Activated CD4-positive, alpha-beta memory T cell treated with anti-CD3 and anti-CD28 coated beads, Interleukin-2, amount 10 ng/mL, durations not matched to agents 7 days and 5 days (primary cell): Measurements from ENCODE around the gene EFHC2. TPM values are rescaled to one million over a fixed set of nuclear protein-coding genes. Genes with fewer than 3 reads are reported as not detected.

ENCODE experiments used
- CTCF ChIA-PET: fragments of 350-600 bp; sonication (Branson Sonifier 250); formaldehyde crosslinking; loops from one replicate; lab custom pipeline; 2021; ENCODE audit warnings: antibody characterized with exemption, inconsistent platforms; lab: Charles Lee
- POLR2A ChIA-PET: fragments of 350-600 bp; sonication (Branson Sonifier 250); formaldehyde crosslinking; loops from one replicate; lab custom pipeline; 2021; ENCODE audit warnings: antibody characterized with exemption; lab: Charles Lee
- DNase-seq: peaks from one replicate; pipeline ENCODE4 v3.0.0-alpha.2; 2020
- H3K27ac Mint-ChIP-seq: one replicate; pipeline ENCODE4 v1.8.0; 2021; ENCODE audit warnings: mild to moderate bottlenecking, mixed read lengths
- H3K27me3 Mint-ChIP-seq: one replicate; pipeline ENCODE4 v1.8.0; 2021; ENCODE audit warnings: mixed read lengths
- H3K36me3 Mint-ChIP-seq: one replicate; pipeline ENCODE4 v1.8.0; 2021; ENCODE audit warnings: low read depth, mixed read lengths
- H3K4me1 Mint-ChIP-seq: one replicate; pipeline ENCODE4 v1.8.0; 2021; ENCODE audit warnings: mixed read lengths
- H3K4me3 Mint-ChIP-seq: one replicate; pipeline ENCODE4 v1.8.0; 2021; ENCODE audit warnings: mild to moderate bottlenecking, mixed read lengths
- H3K9me3 Mint-ChIP-seq: one replicate; pipeline ENCODE4 v1.8.0; 2021; ENCODE audit warnings: mixed read lengths
- total RNA-seq, 2 experiments: library from RNA; stranded (reverse); gene quantifications; one replicate each; pipeline ENCODE4 v1.2.3, GENCODE V29; 2021

The EFHC2 gene
- total RNA-seq, 2 experiments from 2014 or later = 0.63 TPM

DNA sequence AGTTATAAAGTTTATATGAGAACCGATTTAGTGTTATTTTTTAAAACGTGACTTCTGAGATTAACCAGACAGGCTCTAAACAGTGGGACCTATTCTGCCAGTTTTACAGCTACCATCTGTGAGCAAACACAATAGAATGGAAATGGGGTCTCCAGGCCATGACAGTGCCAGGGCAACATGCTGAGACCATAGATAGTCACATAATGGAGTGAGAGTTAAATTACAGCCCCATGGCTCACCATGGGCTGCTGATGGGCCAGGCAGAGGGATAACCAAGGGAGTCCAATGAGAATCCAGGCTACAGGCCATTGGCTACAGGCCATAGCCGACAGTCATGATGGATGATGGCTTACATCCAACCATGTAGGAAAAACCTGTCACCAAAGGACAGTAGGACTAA, 186.7 kb downstream of the EFHC2 start:
- Mint-ChIP-seq H3K36me3 (no peaks in the 10 kb centered on the region), H3K4me1 (no peaks in the 10 kb centered on the region), H3K4me3 (no peak overlapping the region), H3K9me3 (no peaks in the 10 kb centered on the region), H3K27ac (no peak overlapping the region), H3K27me3 (no peaks in the 10 kb centered on the region)
- ChIA-PET POLR2A (no interaction called here), CTCF (no interaction called here)
- DNase-seq = no peak

DNA sequence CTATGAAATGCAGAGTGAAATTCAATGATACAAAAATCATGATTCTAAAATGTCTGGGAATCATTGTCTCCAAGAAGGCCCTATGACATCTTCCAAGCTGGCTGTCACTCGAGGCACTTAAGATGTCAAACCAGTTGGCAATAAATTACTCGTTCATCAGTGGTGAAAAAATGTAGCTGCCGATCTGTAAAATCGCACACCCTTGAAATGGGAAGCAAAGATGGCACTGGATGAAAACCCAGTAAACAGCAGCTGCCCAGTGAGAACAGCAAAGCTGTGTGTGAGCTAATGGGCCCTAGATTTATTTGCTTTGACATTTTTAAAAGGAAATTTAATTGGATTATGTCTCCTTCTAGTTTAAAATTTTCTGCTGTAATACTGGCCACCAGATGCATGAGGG, 188.3 kb downstream of the EFHC2 start:
- Mint-ChIP-seq H3K36me3 (no peaks in the 10 kb centered on the region), H3K9me3 (no peaks in the 10 kb centered on the region), H3K4me3 (no peak overlapping the region), H3K27ac (no peak overlapping the region), H3K4me1 (no peaks in the 10 kb centered on the region), H3K27me3 (no peaks in the 10 kb centered on the region)
- DNase-seq = no peak
- CTCF ChIA-PET = no interaction called here
- POLR2A ChIA-PET = no interaction called here

DNA sequence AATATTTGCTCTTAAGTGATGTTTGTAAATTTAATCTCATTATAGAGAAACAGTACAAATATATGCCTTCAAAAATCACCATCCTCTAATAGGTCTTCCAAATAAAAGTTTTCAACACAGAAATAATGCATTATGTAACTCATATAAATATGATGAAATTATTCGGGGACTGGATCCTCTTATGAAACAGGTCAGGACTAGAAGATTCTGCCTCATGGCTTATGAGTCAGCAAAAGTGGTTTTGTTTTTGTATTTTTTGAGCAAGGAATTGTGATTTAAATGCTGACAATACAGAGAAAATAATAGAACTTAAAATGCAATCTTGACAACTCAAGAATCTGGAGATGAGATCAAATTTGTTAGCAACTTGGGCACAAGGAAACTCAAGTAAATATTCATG, 190.6 kb downstream of the EFHC2 start:
- H3K4me3 Mint-ChIP-seq = no peak overlapping the region
- H3K36me3 Mint-ChIP-seq = no peaks in the 10 kb centered on the region
- no peaks in the 10 kb centered on the region for H3K27me3 Mint-ChIP-seq
- ChIA-PET CTCF (no interaction called here), POLR2A (no interaction called here)
- DNase-seq = no peak
- no peaks in the 10 kb centered on the region for H3K4me1 Mint-ChIP-seq
- H3K9me3 Mint-ChIP-seq = no peaks in the 10 kb centered on the region
- no peak overlapping the region for H3K27ac Mint-ChIP-seq

DNA sequence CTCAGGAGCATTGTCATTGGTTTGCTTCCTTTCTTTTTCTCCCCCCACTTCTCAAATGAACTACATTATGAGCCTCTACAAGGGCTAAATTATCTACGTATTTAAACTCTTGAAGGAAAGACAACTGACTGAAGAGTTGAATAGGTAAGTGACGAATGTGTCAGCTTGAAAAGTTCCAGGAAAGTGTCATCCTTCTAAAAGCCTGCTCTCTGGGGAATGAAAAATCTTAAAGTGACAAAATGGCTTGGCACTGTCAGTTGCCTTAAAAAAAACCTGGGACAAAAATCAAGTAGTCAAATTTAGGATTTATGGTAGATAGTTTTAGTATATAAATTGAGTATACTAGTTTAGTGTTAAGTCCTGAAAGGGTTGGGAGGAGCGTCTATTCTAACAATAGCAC, 196.3 kb downstream of the EFHC2 start:
- ChIA-PET POLR2A (no interaction called here), CTCF (no interaction called here)
- no peak for DNase-seq
- Mint-ChIP-seq H3K27ac (no peak overlapping the region), H3K4me3 (no peak overlapping the region), H3K27me3 (no peaks in the 10 kb centered on the region), H3K4me1 (no peaks in the 10 kb centered on the region), H3K36me3 (no peaks in the 10 kb centered on the region), H3K9me3 (no peaks in the 10 kb centered on the region)

DNA sequence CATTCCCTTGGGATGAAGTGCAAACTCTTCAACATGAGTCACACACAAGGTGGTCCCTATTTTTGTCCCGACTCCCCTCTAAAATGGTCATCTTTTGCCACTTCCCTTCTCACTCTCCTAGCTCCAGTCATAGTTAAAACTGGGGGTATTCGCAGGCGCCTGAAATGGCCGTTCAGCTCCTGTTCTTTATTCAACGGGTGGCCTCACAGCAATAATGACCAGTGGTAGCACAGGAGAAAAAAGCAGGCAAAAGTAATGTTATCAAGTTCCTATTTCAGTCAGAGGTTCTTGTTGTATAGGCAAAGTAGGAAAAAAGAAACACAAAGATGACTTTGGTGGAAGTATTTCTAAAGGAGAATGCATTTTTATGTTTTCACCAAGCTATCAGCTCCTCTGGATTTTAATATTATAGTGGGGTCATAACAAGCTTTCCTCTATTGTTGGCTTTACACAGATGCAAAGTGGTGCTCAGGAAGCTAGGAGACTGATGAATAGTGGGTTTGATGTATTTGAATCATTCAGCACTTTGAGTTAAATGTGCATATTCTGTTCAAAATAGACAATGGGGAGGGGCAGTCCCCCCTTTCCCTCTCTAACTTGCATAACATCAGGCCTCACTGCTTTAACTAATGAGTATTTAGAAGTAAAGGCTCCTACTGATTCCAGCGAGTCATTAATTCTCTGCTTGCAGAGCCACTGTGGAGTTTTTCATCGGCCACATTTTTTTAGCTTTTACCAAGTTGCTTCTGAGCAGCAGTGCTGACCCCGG, 199.1 kb downstream of the EFHC2 start:
- no peak overlapping the region for H3K4me3 Mint-ChIP-seq
- H3K27ac Mint-ChIP-seq = no peak overlapping the region
- H3K27me3 Mint-ChIP-seq = no peaks in the 10 kb centered on the region
- no peaks in the 10 kb centered on the region for H3K9me3 Mint-ChIP-seq
- no peaks in the 10 kb centered on the region for H3K36me3 Mint-ChIP-seq
- no peaks in the 10 kb centered on the region for H3K4me1 Mint-ChIP-seq
- no peak for DNase-seq
- CTCF ChIA-PET = no interaction called here
- POLR2A ChIA-PET = no interaction called here

DNA sequence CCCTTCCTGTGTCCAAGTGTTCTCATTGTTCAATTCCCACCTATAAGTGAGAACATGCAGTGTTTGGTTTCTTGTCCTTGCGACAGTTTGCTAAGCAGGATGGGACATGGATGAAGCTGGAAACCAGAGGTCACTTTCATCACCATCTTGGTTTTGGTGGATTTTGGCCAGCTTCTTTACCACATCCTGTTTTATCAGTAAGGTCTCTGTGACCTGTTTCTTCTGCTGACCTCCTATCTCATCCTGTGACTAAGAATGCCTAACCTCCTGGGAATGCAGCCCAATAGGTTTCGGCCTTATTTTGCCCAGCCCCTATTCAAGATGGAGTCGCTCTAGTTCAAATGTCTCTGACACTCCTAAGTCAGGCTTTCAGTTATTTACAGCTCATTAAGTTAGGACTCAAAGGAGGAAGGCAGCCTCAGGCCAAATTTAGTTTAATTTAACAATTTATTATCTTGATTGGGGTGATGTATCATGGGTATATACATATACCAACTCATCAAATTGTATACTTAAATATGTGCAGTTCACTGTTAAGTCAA, 200.3 kb downstream of the EFHC2 start:
- DNase-seq = no peak
- ChIA-PET POLR2A (no interaction called here), CTCF (no interaction called here)
- no peak overlapping the region for H3K4me3 Mint-ChIP-seq
- no peaks in the 10 kb centered on the region for H3K27me3 Mint-ChIP-seq
- H3K4me1 Mint-ChIP-seq = no peaks in the 10 kb centered on the region
- H3K27ac Mint-ChIP-seq = no peak overlapping the region
- no peaks in the 10 kb centered on the region for H3K9me3 Mint-ChIP-seq
- H3K36me3 Mint-ChIP-seq = no peaks in the 10 kb centered on the region

DNA sequence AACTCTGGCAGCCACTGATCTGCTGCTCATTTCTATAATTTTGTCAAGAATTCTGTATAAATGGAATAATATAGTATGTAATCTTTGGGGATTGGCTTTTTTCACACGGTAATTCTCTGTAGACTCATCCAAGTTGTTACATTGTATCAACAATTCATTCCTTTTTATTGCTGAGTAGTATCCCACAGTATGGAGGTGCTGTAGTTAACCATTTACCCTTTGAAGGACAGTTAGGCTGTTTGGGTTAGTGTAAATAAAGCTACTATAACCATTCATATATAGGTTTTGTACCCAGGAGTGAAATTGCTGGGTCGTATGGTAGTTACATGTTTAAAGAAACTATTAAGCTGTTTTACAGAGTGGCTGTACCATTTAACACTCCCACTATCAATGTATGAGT, 213.3 kb downstream of the EFHC2 start:
- Mint-ChIP-seq H3K27me3 (no peaks in the 10 kb centered on the region), H3K9me3 (no peaks in the 10 kb centered on the region), H3K4me3 (no peak overlapping the region), H3K36me3 (no peaks in the 10 kb centered on the region), H3K4me1 (no peaks in the 10 kb centered on the region), H3K27ac (no peak overlapping the region)
- ChIA-PET CTCF (no interaction called here), POLR2A (no interaction called here)
- DNase-seq = no peak

DNA sequence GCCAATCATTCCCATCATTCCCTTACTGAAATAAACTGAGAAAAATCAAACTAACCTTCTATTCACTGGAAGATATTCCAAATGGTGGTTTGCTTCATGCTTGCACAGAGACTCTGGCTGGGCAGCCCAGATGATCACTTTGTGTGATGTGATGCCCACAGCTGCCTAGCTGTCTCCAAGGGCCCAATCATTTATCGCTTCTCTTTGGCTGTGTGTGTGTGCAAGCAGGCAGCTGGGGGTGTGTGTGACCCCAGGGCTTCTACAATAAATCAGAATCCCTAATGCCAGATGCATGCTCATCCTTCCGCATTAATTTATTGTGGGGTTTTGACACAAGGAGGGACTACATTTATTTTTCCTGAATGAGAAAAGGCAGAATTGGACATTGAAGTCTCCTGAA, 230.1 kb downstream of the EFHC2 start:
- H3K9me3 Mint-ChIP-seq = no peaks in the 10 kb centered on the region
- POLR2A ChIA-PET = no interaction called here
- H3K4me1 Mint-ChIP-seq = no peaks in the 10 kb centered on the region
- no peaks in the 10 kb centered on the region for H3K36me3 Mint-ChIP-seq
- no peaks in the 10 kb centered on the region for H3K27me3 Mint-ChIP-seq
- CTCF ChIA-PET = no interaction called here
- H3K4me3 Mint-ChIP-seq = no peak overlapping the region
- DNase-seq = no peak
- no peak overlapping the region for H3K27ac Mint-ChIP-seq

DNA sequence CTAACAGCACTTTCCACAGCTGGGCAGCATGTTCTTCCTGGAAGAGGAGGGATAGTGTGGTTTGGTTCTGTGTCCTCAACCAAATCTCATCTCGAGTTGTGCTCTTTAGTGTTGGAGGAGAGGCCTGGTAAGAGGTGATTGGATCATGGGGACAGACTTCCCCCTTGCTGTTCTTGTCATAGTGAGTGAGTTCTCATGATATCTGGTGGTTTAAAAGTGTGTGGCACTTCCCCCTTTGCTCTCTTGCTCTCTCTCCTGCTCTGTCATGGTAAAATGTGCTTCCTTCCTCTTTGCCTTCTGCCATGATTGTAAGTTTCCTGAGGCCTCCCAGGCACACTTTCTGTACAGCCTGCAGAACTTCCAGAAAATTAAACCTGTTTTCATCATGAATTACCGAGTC, 236.6 kb downstream of the EFHC2 start:
- Mint-ChIP-seq H3K4me1 (no peaks in the 10 kb centered on the region), H3K4me3 (no peak overlapping the region), H3K27ac (no peak overlapping the region), H3K27me3 (no peaks in the 10 kb centered on the region), H3K9me3 (no peaks in the 10 kb centered on the region), H3K36me3 (no peaks in the 10 kb centered on the region)
- DNase-seq = no peak
- ChIA-PET POLR2A (no interaction called here), CTCF (no interaction called here)

DNA sequence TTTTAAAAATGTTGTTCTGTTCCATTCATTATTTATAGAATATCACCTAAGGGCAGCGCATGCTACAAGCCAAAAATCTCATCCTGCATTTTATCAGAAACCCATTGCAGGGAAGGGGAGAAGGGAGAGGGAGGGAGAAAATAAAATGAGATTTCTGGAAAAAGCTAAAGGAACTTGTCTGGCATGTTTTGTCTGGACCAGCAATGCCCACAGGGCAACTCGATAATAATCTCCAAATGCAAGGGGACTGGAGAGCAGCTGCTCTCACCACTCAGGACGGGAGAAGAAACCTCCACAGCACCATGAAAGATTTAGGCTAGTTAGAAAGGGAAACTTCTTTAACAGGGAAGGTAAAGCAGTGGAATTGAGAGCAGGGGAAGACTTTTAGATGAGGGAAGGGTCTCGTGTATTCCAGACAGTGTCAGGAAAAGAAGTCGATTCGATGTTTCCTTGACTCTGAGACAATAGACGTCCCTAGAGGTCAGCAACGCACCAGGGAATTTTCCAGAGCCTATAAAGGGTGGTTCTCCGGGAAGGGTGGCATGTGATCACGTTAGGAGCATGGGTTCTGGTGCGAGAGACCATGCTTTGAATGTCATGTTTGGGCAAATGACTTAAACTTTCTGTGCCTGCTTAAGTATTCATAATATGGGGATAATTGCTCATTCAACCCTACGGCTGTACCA, 238.1 kb downstream of the EFHC2 start:
- Mint-ChIP-seq H3K9me3 (no peaks in the 10 kb centered on the region), H3K4me3 (no peak overlapping the region), H3K27me3 (no peaks in the 10 kb centered on the region), H3K36me3 (no peaks in the 10 kb centered on the region), H3K4me1 (no peaks in the 10 kb centered on the region), H3K27ac (no peak overlapping the region)
- ChIA-PET POLR2A (no interaction called here), CTCF (no interaction called here)
- DNase-seq = no peak

DNA sequence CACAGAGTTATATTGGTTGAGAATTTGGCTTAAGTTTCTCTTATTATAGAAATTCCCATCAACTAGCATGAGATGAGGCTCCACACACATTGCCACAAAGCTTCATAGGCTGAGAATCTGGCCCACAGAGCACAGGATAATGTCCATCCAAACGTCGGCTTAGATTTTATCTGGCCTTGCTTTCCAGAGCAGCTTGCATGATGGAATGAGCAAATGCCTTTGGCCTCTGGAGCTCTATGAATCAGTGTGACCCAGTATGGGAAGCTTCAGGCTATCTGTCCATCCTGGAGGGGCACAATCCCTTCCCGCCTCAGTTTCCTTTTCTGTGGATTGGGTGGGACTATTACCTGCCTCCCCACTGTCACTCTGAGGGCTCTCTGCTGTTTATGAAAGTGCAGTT, 238.8 kb downstream of the EFHC2 start:
- Mint-ChIP-seq H3K36me3 (no peaks in the 10 kb centered on the region), H3K27me3 (no peaks in the 10 kb centered on the region), H3K4me3 (no peak overlapping the region), H3K27ac (no peak overlapping the region), H3K4me1 (no peaks in the 10 kb centered on the region), H3K9me3 (no peaks in the 10 kb centered on the region)
- ChIA-PET POLR2A (no interaction called here), CTCF (no interaction called here)
- DNase-seq = no peak

DNA sequence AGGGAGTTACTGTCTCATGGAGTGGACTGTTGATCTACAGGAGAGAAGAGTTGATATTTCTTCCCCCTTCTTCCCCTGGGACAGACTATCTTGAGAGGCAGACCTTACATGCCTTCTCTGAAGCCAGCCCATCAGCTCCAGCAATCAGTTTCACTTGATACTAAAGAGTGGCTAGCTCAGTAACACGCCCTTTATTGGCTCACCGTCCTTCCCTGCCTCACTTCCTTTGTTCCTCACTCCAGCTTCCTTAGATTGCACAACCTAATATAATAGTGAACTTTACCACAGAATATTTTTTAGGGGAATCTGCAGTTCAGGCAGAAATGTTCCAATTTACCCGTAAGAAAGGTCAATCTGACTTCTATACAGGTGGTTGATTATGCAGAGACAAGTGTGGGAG, 242.2 kb downstream of the EFHC2 start:
- Mint-ChIP-seq H3K4me1 (no peaks in the 10 kb centered on the region), H3K36me3 (no peaks in the 10 kb centered on the region), H3K27me3 (no peaks in the 10 kb centered on the region), H3K4me3 (no peak overlapping the region), H3K9me3 (no peaks in the 10 kb centered on the region), H3K27ac (no peak overlapping the region)
- DNase-seq = no peak
- ChIA-PET CTCF (no interaction called here), POLR2A (no interaction called here)

DNA sequence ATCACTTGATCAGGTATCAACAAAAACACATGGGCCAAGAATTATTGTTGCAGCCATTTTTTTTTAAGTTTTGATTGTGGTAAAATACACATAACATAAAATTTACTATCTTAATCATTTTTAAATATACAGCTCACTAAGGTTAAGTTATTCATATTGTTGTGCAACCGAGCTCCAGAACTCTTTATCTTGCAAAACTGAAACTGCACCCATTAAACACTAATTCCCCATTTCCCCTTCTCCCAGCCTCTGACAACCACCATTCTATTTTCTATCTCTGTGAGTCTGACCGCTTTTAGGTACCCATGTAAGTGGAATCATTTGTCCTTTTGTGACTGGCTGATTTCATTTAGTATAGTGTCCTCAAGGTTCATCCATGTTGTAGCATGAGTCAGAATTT, 244.1 kb downstream of the EFHC2 start:
- no peaks in the 10 kb centered on the region for H3K27me3 Mint-ChIP-seq
- no peak overlapping the region for H3K4me3 Mint-ChIP-seq
- ChIA-PET CTCF (no interaction called here), POLR2A (no interaction called here)
- no peak for DNase-seq
- no peaks in the 10 kb centered on the region for H3K9me3 Mint-ChIP-seq
- no peak overlapping the region for H3K27ac Mint-ChIP-seq
- H3K4me1 Mint-ChIP-seq = no peaks in the 10 kb centered on the region
- no peaks in the 10 kb centered on the region for H3K36me3 Mint-ChIP-seq
